Pancreas (tissue), 10 donors: ENCODE results near the gene IL11. TPM values are rescaled to one million over a fixed set of nuclear protein-coding genes. Genes with fewer than 3 reads are reported as not detected.
A peak's percentile ranks its signal among the peaks of the same experiment; 100 is the strongest.

Source experiments
- ATAC-seq, 4 donors: fragments of 200-7000 bp; cut with Tn5 transposase; one replicate each; pipeline versions ENCODE4 v1.8.0 to v1.9.1; 2020; ENCODE audit warnings: mild to moderate bottlenecking in 4 of 4, moderate library complexity in 4 of 4
- DNase-seq, 6 donors: peaks; one replicate each; pipeline ENCODE4 v3.0.0-alpha.2; 2020
- FAIRE-seq: peaks from 2 replicates; lab custom pipeline; 2012; peaks lifted over from hg19 to GRCh38; lab: Jason Lieb, UNC
- H3K27ac ChIP-seq, 4 donors: fragments of 200-600 bp; sonication (generic); 1 replicate in 3 of 4; 2 replicates in 1 of 4; pipeline versions ENCODE4 v1.5.0 to v1.8.0; 2020
- H3K27me3 ChIP-seq, 4 donors: fragments of 200-600 bp; one replicate each; pipeline ENCODE4 v1.8.0; 2021
- H3K36me3 ChIP-seq, 3 donors: fragments of 200-600 bp; sonication (generic) in 1 of 3; one replicate each; pipeline versions ENCODE4 v1.5.0 to v1.8.0; 2020 to 2021
- H3K4me1 ChIP-seq, 3 donors: fragments of 200-600 bp; one replicate each; pipeline ENCODE4 v1.8.0; 2021
- H3K4me3 ChIP-seq, 4 donors: fragments of 200-600 bp; sonication (generic) in 2 of 4; one replicate each; pipeline versions ENCODE4 v1.5.0 to v1.8.0; 2020 to 2021
- H3K9me3 ChIP-seq, 4 donors: fragments of 200-600 bp; one replicate each; pipeline ENCODE4 v1.8.0; 2021
- WGBS, 2 donors: extraction: QIAGEN DNeasy Blood & Tissue Kit; methylation state at CpG; one replicate each; pipeline ENCODE4 v1.1.7; 2013; 5-methylcytosine and 5-hydroxymethylcytosine counted together
- intact Hi-C, 3 donors: fragments of 100-400 bp; cut with DNase I; formaldehyde crosslinking; loops; one replicate each; pipeline versions ENCODE4 v1.11.1 to v1.14.2; 2022
- polyA plus RNA-seq, 2 donors: library from polyadenylated mRNA; stranded (reverse); fragments of 200-250 nt; gene quantifications; one replicate each; pipeline ENCODE4 v1.2.3, GENCODE V29; 2013
- total RNA-seq, 6 donors: library from RNA; stranded (reverse); fragmentation: NEBNext Ultra II Directional in 4 of 6; extraction: Animal tissue kit (Norgen Biotek cat#: 25700) in 4 of 6; gene quantifications; one replicate each; pipeline versions ENCODE4 v1.2.1 to v1.2.4, GENCODE V29; 2021 to 2023
- TF ChIP-seq, protein P1 (sequence below), 4 donors: fragments of 200-600 bp; sonication (generic) in 3 of 4; IDR thresholded peaks; one replicate each; pipeline versions ENCODE4 v1.5.0 to v1.8.0; 2021; ENCODE audit warnings: antibody characterized with exemption in 4 of 4
- donor health status: healthy with polysubstance abuse.
- donor health status: DM: no; HTN: no; CAD: no; lungs with moderate emphysema.
- donor health status: DM: no; HTN: no; CAD: no.
- donor health status: control.
- donor health status: control.
- donor health status: Bipolar disorder and iron deficiency.
- donor health status: DM: yes; HTN: yes; CAD: no.
- donor health status: DM: no; HTN: no; CAD: no.
- donor health status: DM: no; HTN: no; CAD: no.
- donor health status: DM: yes; HTN: yes; CAD: no.

IL11 gene
- total and polyA plus RNA-seq, 8 donors = 0.16 to 0.41 (median 0.20) TPM; not detected in 3

DNA sequence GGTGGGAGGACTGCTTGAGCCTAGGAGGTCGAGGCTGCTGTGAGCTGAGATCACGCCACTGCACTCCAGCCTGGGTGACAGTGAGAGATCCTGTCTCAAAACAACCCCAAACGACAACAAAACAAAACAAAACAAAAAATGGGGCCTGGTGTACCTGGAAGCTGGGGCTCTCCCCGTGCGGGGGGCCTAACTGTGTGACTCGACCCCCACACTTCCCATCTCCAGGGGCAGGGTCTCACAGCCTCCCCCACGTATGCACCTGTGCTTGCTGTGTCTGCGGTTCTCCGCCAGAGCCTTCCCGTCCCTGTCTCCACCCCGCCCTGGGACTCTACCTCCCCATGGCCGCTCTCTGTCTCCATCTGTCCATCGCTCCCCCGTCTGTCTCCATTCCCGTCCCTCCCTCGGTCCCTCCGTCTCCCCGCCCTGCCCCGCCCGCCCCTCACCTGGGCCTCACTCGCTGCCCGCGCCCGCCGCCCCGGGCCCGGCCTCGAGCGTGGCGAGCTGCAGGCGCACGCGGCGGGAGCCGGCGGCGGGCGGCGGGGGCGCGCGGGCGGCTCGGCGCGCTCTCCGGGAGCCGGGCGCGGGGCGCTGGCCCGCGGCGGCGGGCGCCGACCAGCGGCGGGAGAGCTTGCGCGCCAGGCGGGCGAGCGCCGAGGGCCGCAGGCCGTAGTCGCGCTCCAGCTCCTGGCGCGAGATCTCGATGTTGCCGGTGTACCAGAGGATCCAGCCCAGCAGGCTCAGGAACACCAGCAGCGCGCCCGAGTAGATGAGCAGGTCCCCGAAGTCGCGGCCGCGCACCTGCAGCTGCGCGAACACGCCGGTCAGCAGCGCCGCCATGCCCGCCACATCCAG lies 13.2 kb upstream of the IL11 start:
- TF ChIP-seq, protein P1, sequence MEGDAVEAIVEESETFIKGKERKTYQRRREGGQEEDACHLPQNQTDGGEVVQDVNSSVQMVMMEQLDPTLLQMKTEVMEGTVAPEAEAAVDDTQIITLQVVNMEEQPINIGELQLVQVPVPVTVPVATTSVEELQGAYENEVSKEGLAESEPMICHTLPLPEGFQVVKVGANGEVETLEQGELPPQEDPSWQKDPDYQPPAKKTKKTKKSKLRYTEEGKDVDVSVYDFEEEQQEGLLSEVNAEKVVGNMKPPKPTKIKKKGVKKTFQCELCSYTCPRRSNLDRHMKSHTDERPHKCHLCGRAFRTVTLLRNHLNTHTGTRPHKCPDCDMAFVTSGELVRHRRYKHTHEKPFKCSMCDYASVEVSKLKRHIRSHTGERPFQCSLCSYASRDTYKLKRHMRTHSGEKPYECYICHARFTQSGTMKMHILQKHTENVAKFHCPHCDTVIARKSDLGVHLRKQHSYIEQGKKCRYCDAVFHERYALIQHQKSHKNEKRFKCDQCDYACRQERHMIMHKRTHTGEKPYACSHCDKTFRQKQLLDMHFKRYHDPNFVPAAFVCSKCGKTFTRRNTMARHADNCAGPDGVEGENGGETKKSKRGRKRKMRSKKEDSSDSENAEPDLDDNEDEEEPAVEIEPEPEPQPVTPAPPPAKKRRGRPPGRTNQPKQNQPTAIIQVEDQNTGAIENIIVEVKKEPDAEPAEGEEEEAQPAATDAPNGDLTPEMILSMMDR (IDR thresholded peaks at IDR 0.05) = no peak

DNA sequence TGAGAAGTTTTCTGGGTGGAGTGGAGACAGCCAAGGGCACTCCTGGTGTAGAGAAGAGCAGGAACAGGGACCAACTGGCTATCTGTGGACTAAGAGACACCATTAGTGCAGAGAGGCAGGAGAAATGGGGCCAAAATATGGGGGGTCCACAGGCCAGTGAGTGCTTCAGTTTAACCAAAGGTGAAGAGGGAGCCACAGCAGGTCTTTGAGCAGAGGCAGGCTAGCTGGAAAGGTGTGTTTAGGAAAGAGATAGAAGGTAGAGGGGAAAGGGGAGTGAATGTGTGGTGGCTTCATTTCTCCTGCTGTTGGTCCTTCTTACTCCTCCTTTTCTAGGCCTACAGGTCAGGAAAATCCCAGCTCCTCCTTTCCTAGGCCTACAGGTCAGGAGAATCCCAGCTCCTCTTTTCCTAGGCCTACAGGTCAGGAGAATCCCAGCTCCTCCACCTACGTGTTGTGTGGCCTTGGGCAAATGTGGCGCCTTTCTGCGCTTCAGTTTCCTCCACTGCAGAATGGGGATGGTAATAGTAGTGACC lies 12.3 kb upstream of the IL11 start:
- no peaks in the 10 kb centered on the region for H3K9me3 ChIP-seq
- peaks cover 6 to 19% (median 7%) of the 10 kb centered on the region in 3 donors for H3K4me1 ChIP-seq
- no peak overlapping the region for H3K4me3 ChIP-seq
- DNase-seq (no peak), FAIRE-seq (no peak), ATAC-seq (no peak)
- peaks cover 0 to 2% (median under 1%) of the 10 kb centered on the region in 3 donors for H3K36me3 ChIP-seq
- no peak overlapping the region for H3K27ac ChIP-seq
- TF ChIP-seq, protein P1 (IDR thresholded peaks at IDR 0.05) = no peak
- no peaks in the 10 kb centered on the region for H3K27me3 ChIP-seq
- WGBS, 2 donors = 91 to 94% methylated on average over 3 of the region's 3 CpGs
- intact Hi-C loops = loop anchor here in 1 of 3 donors (10.0 kb wide), 1 partner anchor 88 kb away; no protein-coding TSS in a partner anchor

More for the DNA sequence above, 13.2 kb upstream of the IL11 start:
- intact Hi-C loops = loop anchor here in 1 of 3 donors (10.0 kb wide), 1 partner anchor 89 kb away; no protein-coding TSS in a partner anchor
- ATAC-seq (peak in 2 of 4 donors; percentile 2 to 22), DNase-seq (peak in 5 of 6 donors; percentile 46 to 88 (median 71)), FAIRE-seq (no peak)
- H3K27ac ChIP-seq = peak overlapping the region; percentile 74 to 97 (median 90)
- peak overlapping the region; percentile 28 to 92 (median 54) for H3K4me3 ChIP-seq
- H3K27me3 ChIP-seq = no peaks in the 10 kb centered on the region
- peaks cover 0 to 10% (median 9%) of the 10 kb centered on the region in 3 donors for H3K36me3 ChIP-seq
- 4% methylated on average over 85 to 88 of the region's 88 CpGs for WGBS, 2 donors
- no peaks in the 10 kb centered on the region for H3K9me3 ChIP-seq
- H3K4me1 ChIP-seq = peaks cover 10 to 28% (median 15%) of the 10 kb centered on the region in 3 donors

DNA sequence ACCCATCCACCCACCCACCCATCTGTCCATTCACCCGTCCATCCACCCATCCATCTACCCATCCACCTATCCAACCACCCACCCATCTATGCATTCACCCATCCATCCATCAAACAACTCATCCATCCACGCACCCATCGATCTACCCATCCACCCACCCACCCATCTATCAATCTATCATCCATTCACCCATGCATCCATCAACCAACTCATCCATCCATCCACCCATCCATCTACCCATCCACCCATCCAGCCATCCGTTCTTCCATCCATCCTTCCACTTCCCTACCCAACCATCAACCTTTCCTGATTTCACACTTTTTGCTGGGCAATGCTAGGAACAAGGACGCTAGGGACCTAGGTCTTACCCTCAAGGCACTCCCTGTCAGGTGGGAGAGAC lies 11.8 kb upstream of the IL11 start:
- no peak for FAIRE-seq
- TF ChIP-seq, protein P1 (IDR thresholded peaks at IDR 0.05) = no peak
- Histone ChIP-seq H3K4me1 (peaks cover 0 to 13% (median 3%) of the 10 kb centered on the region in 3 donors), H3K9me3 (no peaks in the 10 kb centered on the region), H3K36me3 (no peaks in the 10 kb centered on the region), H3K27ac (no peak overlapping the region), H3K27me3 (no peaks in the 10 kb centered on the region), H3K4me3 (no peak overlapping the region)
- ATAC-seq = no peak
- WGBS, 2 donors = 97% methylated on average over 5 of the region's 5 CpGs
- no peak for DNase-seq
- intact Hi-C loops = loop anchor here in 1 of 3 donors (10.0 kb wide), 1 partner anchor 87 kb away; no protein-coding TSS in a partner anchor

DNA sequence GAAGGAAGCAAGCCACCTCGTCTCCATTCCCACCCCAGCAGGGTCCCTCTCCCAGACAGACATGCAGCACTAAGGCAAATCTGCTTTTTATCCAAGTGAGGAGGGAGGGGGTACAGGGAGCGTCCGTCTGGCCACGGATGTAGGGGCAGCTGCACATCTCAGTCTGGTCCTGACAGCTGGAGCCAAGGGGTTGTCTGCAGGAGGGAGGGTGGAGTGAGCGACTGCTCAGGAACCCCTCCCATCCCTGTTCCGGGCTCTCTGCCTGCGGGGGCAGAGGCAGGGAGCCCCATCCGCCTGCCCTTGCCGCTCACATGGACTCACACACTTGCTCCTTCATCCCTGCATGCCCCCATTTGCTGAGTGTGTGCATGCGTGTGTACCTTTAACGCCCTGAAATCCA lies 8.9 kb upstream of the IL11 start:
- H3K27ac ChIP-seq = no peak overlapping the region
- FAIRE-seq (no peak), DNase-seq (no peak), ATAC-seq (no peak)
- TF ChIP-seq, protein P1 (IDR thresholded peaks at IDR 0.05) = no peak
- peaks cover 0 to 6% (median 0%) of the 10 kb centered on the region in 3 donors for H3K4me1 ChIP-seq
- H3K27me3 ChIP-seq = no peaks in the 10 kb centered on the region
- no peaks in the 10 kb centered on the region for H3K36me3 ChIP-seq
- H3K4me3 ChIP-seq = no peak overlapping the region
- WGBS, 2 donors = 79% methylated on average over 11 of the region's 11 CpGs
- no peaks in the 10 kb centered on the region for H3K9me3 ChIP-seq
- intact Hi-C loops = loop anchor here in 1 of 3 donors (10.0 kb wide), 1 partner anchor 74 kb away; no protein-coding TSS in a partner anchor
